Endothelial cell of umbilical vein (primary cell): ENCODE results near the gene ALOX15. TPM values are rescaled to one million over a fixed set of nuclear protein-coding genes. Genes with fewer than 3 reads are reported as not detected.

Experiments
- BruUV-seq: library from RNA; stranded (reverse); fragments of 400-500 nt; replicated peaks from 2 replicates; lab custom pipeline; 2021; lab: Mats Ljungman, UMichigan
- CTCF ChIA-PET: fragments of 300-600, 350-600 bp; sonication (Branson Sonifier 250); formaldehyde crosslinking; loops from one replicate; lab custom pipeline; 2021; ENCODE audit warnings: antibody characterized with exemption, inconsistent platforms; lab: Charles Lee
- POLR2A ChIA-PET: fragments of 300-600, 350-600 bp; sonication (Branson Sonifier 250); formaldehyde crosslinking; loops from one replicate; lab custom pipeline; 2021; ENCODE audit warnings: antibody characterized with exemption, inconsistent platforms; lab: Charles Lee
- DNase-seq: peaks from one replicate; pipeline ENCODE4 v3.0.0-alpha.2; 2011; ENCODE audit warnings: low read depth, low spot score
- FAIRE-seq: peaks from 2 replicates; lab custom pipeline; 2011; peaks lifted over from hg19 to GRCh38; lab: Jason Lieb, UNC
- H2AFZ ChIP-seq: 2 replicates; pipeline ENCODE4 v1.6.0; 2012; ENCODE audit warnings: low read depth, low read length, control low read depth, inconsistent platforms
- H3K27ac ChIP-seq: 2 replicates; pipeline ENCODE4 v1.5.1; 2011; ENCODE audit warnings: low read depth, mild to moderate bottlenecking, control low read depth, low read length, moderate library complexity; ENCODE audit not compliant: insufficient read depth
- H3K27me3 ChIP-seq, 2 experiments: 2 replicates each; pipeline versions ENCODE4 v1.6.0 to v1.6.1; 2011; ENCODE audit warnings: low read length in 2 of 2, mixed read lengths in 1 of 2; ENCODE audit not compliant: control insufficient read depth in 2 of 2, insufficient read depth in 2 of 2
- H3K36me3 ChIP-seq, 2 experiments: 2 replicates in 1 of 2; 3 replicates in 1 of 2; pipeline ENCODE4 v1.5.1; 2011; ENCODE audit warnings: low read length in 2 of 2, mild to moderate bottlenecking in 1 of 2, moderate library complexity in 1 of 2; ENCODE audit not compliant: control insufficient read depth in 2 of 2, insufficient read depth in 2 of 2; ENCODE audit errors: extremely low read depth in 1 of 2
- H3K4me1 ChIP-seq: 3 replicates; pipeline ENCODE4 v1.5.1; 2011; ENCODE audit warnings: mild to moderate bottlenecking, low read length; ENCODE audit not compliant: control insufficient read depth, insufficient read depth; ENCODE audit errors: extremely low read depth
- H3K4me2 ChIP-seq: 2 replicates; pipeline ENCODE4 v1.6.1; 2011; ENCODE audit warnings: low read length, control low read depth, mixed read lengths; ENCODE audit not compliant: insufficient read depth
- H3K4me3 ChIP-seq, 3 experiments: fragments of 200-600 bp in 1 of 3; sonication (generic), shearing (Covaris generic) in 1 of 3; replicated peaks in 1 of 3; 2 replicates each; pipeline ENCODE4 v1.5.1; 2011 to 2016; ENCODE audit warnings: control low read depth in 3 of 3, low read length in 3 of 3, mild to moderate bottlenecking in 2 of 3, inconsistent platforms in 1 of 3, low read depth in 1 of 3, moderate library complexity in 1 of 3; ENCODE audit not compliant: insufficient read depth in 1 of 3
- H3K79me2 ChIP-seq: 2 replicates; pipeline ENCODE4 v1.6.0; 2012; ENCODE audit warnings: low read length, inconsistent platforms; ENCODE audit not compliant: control insufficient read depth, insufficient read depth
- H3K9ac ChIP-seq: replicated peaks from 2 replicates; pipeline ENCODE3; 2011; ENCODE audit warnings: low read length, control low read depth; ENCODE audit not compliant: insufficient read depth; ENCODE audit errors: extremely low read depth
- H3K9me1 ChIP-seq: replicated peaks from 3 replicates; pipeline ENCODE4 v1.6.0; 2011; ENCODE audit warnings: mild to moderate bottlenecking, low read length; ENCODE audit not compliant: control insufficient read depth, insufficient read depth; ENCODE audit errors: extremely low read depth
- H3K9me3 ChIP-seq: replicated peaks from 2 replicates; pipeline ENCODE4 v1.5.1; 2012; ENCODE audit warnings: low read length, inconsistent platforms; ENCODE audit not compliant: control insufficient read depth, insufficient read depth
- H4K20me1 ChIP-seq: replicated peaks from 2 replicates; pipeline ENCODE3; 2011; ENCODE audit warnings: mild to moderate bottlenecking, low read length; ENCODE audit not compliant: control insufficient read depth, insufficient read depth; ENCODE audit errors: extremely low read depth
- CTCF ChIP-seq, 2 donors: IDR thresholded peaks; 1 replicate in 1 of 2; 2 replicates in 1 of 2; pipeline ENCODE4 v1.5.1; 2011; ENCODE audit warnings: low read length in 2 of 2, mild to moderate bottlenecking in 2 of 2, moderate library complexity in 2 of 2, control low read depth in 1 of 2, inconsistent platforms in 1 of 2, low read depth in 1 of 2; ENCODE audit not compliant: insufficient read depth in 1 of 2; ENCODE audit errors: extremely low read depth in 1 of 2
- EZH2 ChIP-seq: IDR thresholded peaks from 2 replicates; pipeline ENCODE4 v1.6.1; 2012; ENCODE audit warnings: borderline replicate concordance, low read depth, mild to moderate bottlenecking, moderate library complexity, low read length, inconsistent platforms; ENCODE audit not compliant: severe bottlenecking
- FOS ChIP-seq: IDR thresholded peaks from 2 replicates; pipeline ENCODE4 v1.6.1; 2011; ENCODE audit warnings: mild to moderate bottlenecking, low read length, moderate library complexity, borderline replicate concordance; ENCODE audit not compliant: insufficient read depth
- GATA2 ChIP-seq: IDR thresholded peaks from 2 replicates; pipeline ENCODE4 v1.7.0; 2011; ENCODE audit warnings: low read depth, mild to moderate bottlenecking, moderate library complexity, mixed read lengths, low read length; ENCODE audit not compliant: insufficient read length, insufficient read depth
- JUN ChIP-seq: IDR thresholded peaks from 2 replicates; pipeline ENCODE4 v1.6.1; 2011; ENCODE audit warnings: borderline replicate concordance, low read depth; ENCODE audit not compliant: insufficient read length, insufficient read depth
- MAX ChIP-seq: IDR thresholded peaks from 2 replicates; pipeline ENCODE4 v1.6.1; 2011; ENCODE audit not compliant: insufficient read depth, insufficient read length
- MYC ChIP-seq: IDR thresholded peaks from one replicate; pipeline ENCODE4 v1.6.1; 2011; ENCODE audit warnings: mild to moderate bottlenecking, low read depth, low read length
- POLR2A ChIP-seq: IDR thresholded peaks from 2 replicates; pipeline ENCODE4 v1.6.1; 2012; ENCODE audit warnings: low read depth, mild to moderate bottlenecking, control low read depth, low read length
- POLR2AphosphoS5 ChIP-seq: IDR thresholded peaks from 2 replicates; pipeline ENCODE4 v1.6.1; 2012; ENCODE audit warnings: low read depth, mild to moderate bottlenecking, control low read depth, low read length, moderate library complexity; ENCODE audit not compliant: insufficient read depth
- dilution Hi-C: fragments of 300-500 bp; cut with MboI; formaldehyde crosslinking; loops from one replicate; pipeline ENCODE4 v1.15.0; 2019; ENCODE audit warnings: low sequenced_read_pairs; ENCODE audit not compliant: extremely low pct_ligation_motif_present
- intact Hi-C: fragments of 100-400 bp; cut with micrococcal nuclease; formaldehyde crosslinking; loops from one replicate; pipeline ENCODE4 v1.10.0; 2022
- polyA plus RNA-seq, 4 experiments: library from polyadenylated mRNA; depleted of rRNA in 3 of 4; stranded (reverse) in 3 of 4; unstranded in 1 of 4; fragments of >200 nt; gene quantifications; 2 replicates each; pipeline versions ENCODE4 v1.2.1 to v1.2.3, GENCODE V29; 2011 to 2012; ENCODE audit warnings: missing spikeins in 1 of 4
- small RNA-seq: library from RNA; depleted of rRNA; stranded (forward); fragments of <200 nt; gene quantifications from one replicate; pipeline ENCODE3, GENCODE V24; 2012; ENCODE audit warnings: low replicate concordance, low read depth; ENCODE audit not compliant: insufficient read depth, insufficient read length
- total RNA-seq: library from RNA; stranded (reverse); gene quantifications from 2 replicates; pipeline ENCODE4 v1.2.3, GENCODE V29; 2021

ALOX15 gene
- total and polyA plus RNA-seq, 2 donors (not counting 3 experiments of a cell fraction or from before 2014, with no cell fraction given) = not detected

DNA sequence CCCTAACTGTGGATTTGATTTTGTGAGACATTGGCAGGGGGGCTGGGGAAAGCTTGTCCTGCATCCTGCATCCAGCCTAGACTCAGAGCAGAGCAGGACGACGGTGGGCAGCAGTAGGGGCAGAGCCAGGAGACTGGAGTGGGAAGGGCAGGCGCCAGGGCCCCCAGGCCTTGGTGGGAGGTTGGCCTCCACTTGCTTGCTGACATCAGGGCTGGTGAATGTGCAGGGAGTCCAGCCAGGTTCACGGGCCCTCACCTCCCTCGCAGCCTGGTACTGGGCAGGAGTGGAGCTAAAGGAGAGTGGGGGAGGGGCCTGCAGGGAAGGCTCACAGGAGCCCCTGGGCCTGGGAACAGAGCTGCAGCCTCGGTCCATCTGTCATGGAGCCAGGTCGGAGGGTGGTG, 59.4 kb downstream of the ALOX15 start:
- ChIA-PET POLR2A (no interaction called here), CTCF (interaction anchor here (0.6 to 4.8 kb wide), 3 partner anchors 12 to 17 kb away, joined by 3 to 41 read pairs (median 5); no protein-coding TSS in a partner anchor)
- H3K9me1 ChIP-seq = no peaks in the 10 kb centered on the region
- H3K79me2 ChIP-seq = no peaks in the 10 kb centered on the region
- H3K9me3 ChIP-seq = no peaks in the 10 kb centered on the region
- H3K27ac ChIP-seq = no peak overlapping the region
- no peak overlapping the region for H3K4me2 ChIP-seq
- no peaks in the 10 kb centered on the region for H3K4me1 ChIP-seq
- H4K20me1 ChIP-seq = no peaks in the 10 kb centered on the region
- intact Hi-C loops = no loop called here
- H3K4me3 ChIP-seq = no peak overlapping the region
- DNase-seq (no peak), FAIRE-seq (no peak)
- TF ChIP-seq GATA2 (no peak), POLR2AphosphoS5 (no peak), CTCF (IDR thresholded peaks at IDR 0.05; ENCODE audit: extremely low read depth in 1 of 2, insufficient read depth in 1 of 2, low read depth in 1 of 2, low read length in 2 of 2) (no peak), MAX (no peak), FOS (no peak), MYC (no peak), POLR2A (no peak), JUN (no peak), EZH2 (no peak)
- no peak overlapping the region for H2AFZ ChIP-seq
- no peaks in the 10 kb centered on the region for H3K36me3 ChIP-seq
- H3K27me3 ChIP-seq = peaks cover 26 to 35% of the 10 kb centered on the region in 2 experiments
- dilution Hi-C loops = no loop called here
- H3K9ac ChIP-seq = no peak overlapping the region
- no TSS peak for BruUV-seq

Small RNA genes lying within 50 kb of the gene (small RNA-seq; reads per million reads assigned to genes)
- not detected for gene RNU6-955P

Other genes starting within 250 kb of the ALOX15 start
- gene SPNS3, start 207.7 kb downstream of the ALOX15 start, total RNA-seq = 0.66 TPM in 1 of 2 replicates, not detected in the other
- gene SPNS3, start 207.7 kb downstream of the ALOX15 start, polyA plus RNA-seq = 0.18 and 0.24 TPM in 2 replicates
- gene SPNS2, start 142.8 kb downstream of the ALOX15 start, total RNA-seq = 56.6 and 77.3 TPM in 2 replicates
- gene SPNS2, start 142.8 kb downstream of the ALOX15 start, polyA plus RNA-seq = 70.2 and 77.3 TPM in 2 replicates
- gene MYBBP1A, start 86.3 kb downstream of the ALOX15 start, total RNA-seq = 78.1 and 79.2 TPM in 2 replicates
- 26.8 and 29.3 TPM in 2 replicates for gene MYBBP1A, start 86.3 kb downstream of the ALOX15 start, polyA plus RNA-seq
- gene GGT6, start 81.1 kb downstream of the ALOX15 start, total RNA-seq = not detected in 2 replicates
- not detected in 2 replicates for gene GGT6, start 81.1 kb downstream of the ALOX15 start, polyA plus RNA-seq
- gene SMTNL2, start 57.1 kb downstream of the ALOX15 start, total RNA-seq = not detected in 2 replicates
- not detected in 2 replicates for gene SMTNL2, start 57.1 kb downstream of the ALOX15 start, polyA plus RNA-seq
- 58.5 and 63.9 TPM in 2 replicates for gene PELP1, start 62.5 kb upstream of the ALOX15 start, total RNA-seq
- gene PELP1, start 62.5 kb upstream of the ALOX15 start, polyA plus RNA-seq = 26.8 and 41.2 TPM in 2 replicates
- 21.3 and 25.2 TPM in 2 replicates for gene ARRB2, start 69.0 kb upstream of the ALOX15 start, total RNA-seq
- gene ARRB2, start 69.0 kb upstream of the ALOX15 start, polyA plus RNA-seq = 18.6 and 19.1 TPM in 2 replicates
- 11.7 and 12.9 TPM in 2 replicates for gene MED11, start 89.8 kb upstream of the ALOX15 start, total RNA-seq
- gene MED11, start 89.8 kb upstream of the ALOX15 start, polyA plus RNA-seq = 21.2 and 23.8 TPM in 2 replicates
- 0.44 TPM in 1 of 2 replicates, not detected in the other for gene ZMYND15, start 98.2 kb upstream of the ALOX15 start, total RNA-seq
- gene ZMYND15, start 98.2 kb upstream of the ALOX15 start, polyA plus RNA-seq = 0.12 and 0.18 TPM in 2 replicates
- gene CXCL16, start 98.2 kb upstream of the ALOX15 start, total RNA-seq = 4.8 and 5.4 TPM in 2 replicates
- gene CXCL16, start 98.2 kb upstream of the ALOX15 start, polyA plus RNA-seq = 6.1 and 7.3 TPM in 2 replicates
- gene TM4SF5, start 130.2 kb upstream of the ALOX15 start, total RNA-seq = not detected in 2 replicates
- not detected in 2 replicates for gene TM4SF5, start 130.2 kb upstream of the ALOX15 start, polyA plus RNA-seq
- gene VMO1, start 144.7 kb upstream of the ALOX15 start, total RNA-seq = not detected in 2 replicates
- gene VMO1, start 144.7 kb upstream of the ALOX15 start, polyA plus RNA-seq = 0.23 and 0.27 TPM in 2 replicates
- gene GLTPD2, start 147.3 kb upstream of the ALOX15 start, total RNA-seq = not detected in 2 replicates
- gene GLTPD2, start 147.3 kb upstream of the ALOX15 start, polyA plus RNA-seq = not detected in 2 replicates
- 203 and 214 TPM in 2 replicates for gene PSMB6, start 154.5 kb upstream of the ALOX15 start, total RNA-seq
- 598 and 599 TPM in 2 replicates for gene PSMB6, start 154.5 kb upstream of the ALOX15 start, polyA plus RNA-seq
- 52.3 and 58.7 TPM in 2 replicates for gene PLD2, start 165.5 kb upstream of the ALOX15 start, total RNA-seq
- 53.6 and 54.7 TPM in 2 replicates for gene PLD2, start 165.5 kb upstream of the ALOX15 start, polyA plus RNA-seq
- gene MINK1, start 191.7 kb upstream of the ALOX15 start, total RNA-seq = 87.5 and 89.4 TPM in 2 replicates
- 46.8 and 53.6 TPM in 2 replicates for gene MINK1, start 191.7 kb upstream of the ALOX15 start, polyA plus RNA-seq